ENCODE results near the gene PLP1.

GRCh38 chrX:103727115-103727514 is 49.5 kb upstream of the PLP1 start:
- TF ChIP-seq, protein P1, sequence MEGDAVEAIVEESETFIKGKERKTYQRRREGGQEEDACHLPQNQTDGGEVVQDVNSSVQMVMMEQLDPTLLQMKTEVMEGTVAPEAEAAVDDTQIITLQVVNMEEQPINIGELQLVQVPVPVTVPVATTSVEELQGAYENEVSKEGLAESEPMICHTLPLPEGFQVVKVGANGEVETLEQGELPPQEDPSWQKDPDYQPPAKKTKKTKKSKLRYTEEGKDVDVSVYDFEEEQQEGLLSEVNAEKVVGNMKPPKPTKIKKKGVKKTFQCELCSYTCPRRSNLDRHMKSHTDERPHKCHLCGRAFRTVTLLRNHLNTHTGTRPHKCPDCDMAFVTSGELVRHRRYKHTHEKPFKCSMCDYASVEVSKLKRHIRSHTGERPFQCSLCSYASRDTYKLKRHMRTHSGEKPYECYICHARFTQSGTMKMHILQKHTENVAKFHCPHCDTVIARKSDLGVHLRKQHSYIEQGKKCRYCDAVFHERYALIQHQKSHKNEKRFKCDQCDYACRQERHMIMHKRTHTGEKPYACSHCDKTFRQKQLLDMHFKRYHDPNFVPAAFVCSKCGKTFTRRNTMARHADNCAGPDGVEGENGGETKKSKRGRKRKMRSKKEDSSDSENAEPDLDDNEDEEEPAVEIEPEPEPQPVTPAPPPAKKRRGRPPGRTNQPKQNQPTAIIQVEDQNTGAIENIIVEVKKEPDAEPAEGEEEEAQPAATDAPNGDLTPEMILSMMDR (IDR thresholded peaks at IDR 0.05; ENCODE audit: insufficient read depth, low read length, poor library complexity, severe bottlenecking), result no peak
- no peak for TF ChIP-seq EZH2phosphoT487 (conservative IDR thresholded peaks at IDR 0.05; ENCODE audit: low read length)

Measured in SU-DHL-6 (cell line).